ENCODE measurements around the gene PTPRCAP. TPM values are rescaled to one million over a fixed set of nuclear protein-coding genes. Genes with fewer than 3 reads are reported as not detected.

Gene PTPRCAP
- polyA plus RNA-seq, 1 donor (not counting 4 experiments of a cell fraction or from before 2014, with no cell fraction given), result not detected

- Histone ChIP-seq H3K9me1 (ENCODE audit: control insufficient read depth, extremely low read depth, insufficient read depth, low read length) (no peaks in the 10 kb centered on the region), H3K36me3 (ENCODE audit: control insufficient read depth in 2 of 2, extremely low read depth in 1 of 2, insufficient read depth in 2 of 2, low read length in 2 of 2) (peaks cover 0 to 5% of the 10 kb centered on the region in 2 experiments), H3K4me2 (ENCODE audit: control insufficient read depth, extremely low read depth, insufficient read depth, low read depth, low read length) (peak overlapping the region; percentile 76), H3K79me2 (ENCODE audit: control insufficient read depth, insufficient read depth, low read length) (no peaks in the 10 kb centered on the region), H4K20me1 (ENCODE audit: control insufficient read depth, extremely low read depth, insufficient read depth, low read length) (no peaks in the 10 kb centered on the region), H3K27ac (ENCODE audit: control insufficient read depth, insufficient read depth, low read length) (peak overlapping the region; percentile 69), H3K4me3 (ENCODE audit: control insufficient read depth in 2 of 3, extremely low read depth in 1 of 3, insufficient read depth in 2 of 3, low read depth in 1 of 3, low read length in 3 of 3) (peak overlapping the region; percentile 45 to 73 (median 46)), H3K27me3 (ENCODE audit: control insufficient read depth, extremely low read depth, insufficient read depth, low read length) (no peaks in the 10 kb centered on the region), H3K9me3 (ENCODE audit: control insufficient read depth, low read depth, low read length) (no peaks in the 10 kb centered on the region), H3K4me1 (ENCODE audit: control insufficient read depth, extremely low read depth, insufficient read depth, low read length) (peaks cover 23% of the 10 kb centered on the region), H2AFZ (ENCODE audit: control insufficient read depth, low read length) (no peak overlapping the region), H3K9ac (ENCODE audit: control insufficient read depth, extremely low read depth, insufficient read depth, low read length) (peak overlapping the region; percentile 64)
- TF ChIP-seq CTCF (optimal IDR thresholded peaks at IDR 0.05 in 1 of 3, IDR thresholded peaks at IDR 0.05 in 1 of 3, conservative IDR thresholded peaks at IDR 0.05 in 1 of 3; ENCODE audit: extremely low read depth in 1 of 3, insufficient read depth in 2 of 3, low read length in 3 of 3), result no peak
- no peak for TF ChIP-seq EZH2 (IDR thresholded peaks at IDR 0.05; ENCODE audit: low read length)
- FAIRE-seq, result no peak
- DNase-seq (ENCODE audit: low read depth, low spot score), result no peak
- dilution Hi-C loops (cut with MboI; ENCODE audit: extremely low pct_ligation_motif_present, low sequenced_read_pairs), result no loop called here
These were observed 27.7 kb upstream of the PTPRCAP start for GRCh38 chr11:67465189-67465510.

GRCh38 chr11:67464411-67465188 is 27.1 kb upstream of the PTPRCAP start:
- Histone ChIP-seq H3K9me3 (ENCODE audit: control insufficient read depth, low read depth, low read length) (no peaks in the 10 kb centered on the region), H3K27me3 (ENCODE audit: control insufficient read depth, extremely low read depth, insufficient read depth, low read length) (no peaks in the 10 kb centered on the region), H3K79me2 (ENCODE audit: control insufficient read depth, insufficient read depth, low read length) (no peaks in the 10 kb centered on the region), H3K4me3 (ENCODE audit: control insufficient read depth in 2 of 3, extremely low read depth in 1 of 3, insufficient read depth in 2 of 3, low read depth in 1 of 3, low read length in 3 of 3) (peak overlapping the region; percentile 45 to 73 (median 46)), H3K27ac (ENCODE audit: control insufficient read depth, insufficient read depth, low read length) (peak overlapping the region; percentile 79), H2AFZ (ENCODE audit: control insufficient read depth, low read length) (peak overlapping the region; percentile 64), H3K4me2 (ENCODE audit: control insufficient read depth, extremely low read depth, insufficient read depth, low read depth, low read length) (peak overlapping the region; percentile 76), H3K9me1 (ENCODE audit: control insufficient read depth, extremely low read depth, insufficient read depth, low read length) (no peaks in the 10 kb centered on the region), H3K36me3 (ENCODE audit: control insufficient read depth in 2 of 2, extremely low read depth in 1 of 2, insufficient read depth in 2 of 2, low read length in 2 of 2) (peaks cover 0 to 5% of the 10 kb centered on the region in 2 experiments), H3K4me1 (ENCODE audit: control insufficient read depth, extremely low read depth, insufficient read depth, low read length) (peaks cover 25% of the 10 kb centered on the region), H4K20me1 (ENCODE audit: control insufficient read depth, extremely low read depth, insufficient read depth, low read length) (no peaks in the 10 kb centered on the region), H3K9ac (ENCODE audit: control insufficient read depth, extremely low read depth, insufficient read depth, low read length) (peak overlapping the region; percentile 64)
- FAIRE-seq (no peak), DNase-seq (ENCODE audit: low read depth, low spot score) (no peak)
- TF ChIP-seq EZH2 (IDR thresholded peaks at IDR 0.05; ENCODE audit: low read length) (no peak), CTCF (optimal IDR thresholded peaks at IDR 0.05 in 1 of 3, IDR thresholded peaks at IDR 0.05 in 1 of 3, conservative IDR thresholded peaks at IDR 0.05 in 1 of 3; ENCODE audit: extremely low read depth in 1 of 3, insufficient read depth in 2 of 3, low read length in 3 of 3) (no peak)
- dilution Hi-C loops (cut with MboI; ENCODE audit: extremely low pct_ligation_motif_present, low sequenced_read_pairs), result no loop called here

All from keratinocyte (primary cell).